GM18519 (cell line): ENCODE data around the gene PALMD.

Experiments used
- ATAC-seq: cut with Tn5 transposase; IDR thresholded peaks from one replicate; pipeline ENCODE4 v1.9.1; 2021; ENCODE audit warnings: mild to moderate bottlenecking, moderate library complexity; ENCODE audit not compliant: unreplicated experiment, low FRiP score

The PALMD gene

GRCh38 chr1:99737016-99737415, 91.1 kb downstream of the PALMD start:
- ATAC-seq, result no peak

- no peak for ATAC-seq
Measured at GRCh38 chr1:99738858-99739465, 93.0 kb downstream of the PALMD start.

- ATAC-seq, result no peak
Measured at GRCh38 chr1:99740141-99740540, 94.2 kb downstream of the PALMD start.
